Activated CD8-positive, alpha-beta memory T cell treated with anti-CD3 and anti-CD28 coated beads for 24 hours (primary cell): ENCODE measurements around the gene RAPGEF2.

Experiments
- DNase-seq: peaks from one replicate; pipeline ENCODE4 v3.0.0-alpha.2; 2020

RAPGEF2 gene

GRCh38 chr4:159382856-159383561, 280.1 kb downstream of the RAPGEF2 start:
- no peak for DNase-seq

GRCh38 chr4:159383562-159383931, 280.7 kb downstream of the RAPGEF2 start:
- DNase-seq = no peak

DNA sequence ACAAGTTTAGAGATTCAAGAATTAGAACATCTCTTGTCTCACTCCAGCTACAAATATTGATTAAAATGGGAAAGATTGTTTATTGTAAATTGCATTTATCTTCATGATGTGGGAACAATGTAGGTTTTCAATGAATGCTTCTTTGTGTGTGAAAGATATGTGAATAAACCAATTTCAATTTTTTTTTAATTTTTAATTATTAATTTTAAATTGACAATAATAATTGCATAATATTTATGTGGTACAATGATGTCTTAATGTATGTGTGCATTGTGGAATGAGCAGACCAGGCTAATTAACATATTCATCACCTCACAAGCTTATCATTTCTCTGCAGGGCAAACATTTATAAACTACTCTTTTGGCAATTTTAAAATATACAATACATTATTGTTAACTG, 281.1 kb downstream of the RAPGEF2 start:
- no peak for DNase-seq

GRCh38 chr4:159384632-159385031, 281.8 kb downstream of the RAPGEF2 start:
- no peak for DNase-seq

DNA sequence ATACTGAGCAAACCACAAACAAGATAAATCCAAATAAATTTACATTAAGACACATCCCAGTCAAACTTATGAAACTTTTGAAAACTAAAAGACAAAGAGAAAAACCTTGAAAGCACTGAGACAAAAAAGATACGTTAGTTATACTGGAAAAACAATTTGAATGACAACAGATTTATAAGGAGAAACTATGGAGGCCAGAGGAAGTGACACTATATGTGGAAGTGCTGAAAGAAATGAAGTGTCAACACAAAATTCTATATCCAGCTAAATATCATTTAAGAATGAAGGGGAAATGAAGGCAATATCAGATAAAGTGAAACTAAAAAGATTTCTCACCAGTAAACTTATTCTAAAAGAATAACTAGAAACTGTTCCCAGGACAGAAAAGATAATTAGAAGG, 283.7 kb downstream of the RAPGEF2 start:
- DNase-seq = no peak

GRCh38 chr4:159389756-159390155, 286.9 kb downstream of the RAPGEF2 start:
- no peak for DNase-seq

GRCh38 chr4:159390648-159391047, 287.8 kb downstream of the RAPGEF2 start:
- DNase-seq = no peak

DNA sequence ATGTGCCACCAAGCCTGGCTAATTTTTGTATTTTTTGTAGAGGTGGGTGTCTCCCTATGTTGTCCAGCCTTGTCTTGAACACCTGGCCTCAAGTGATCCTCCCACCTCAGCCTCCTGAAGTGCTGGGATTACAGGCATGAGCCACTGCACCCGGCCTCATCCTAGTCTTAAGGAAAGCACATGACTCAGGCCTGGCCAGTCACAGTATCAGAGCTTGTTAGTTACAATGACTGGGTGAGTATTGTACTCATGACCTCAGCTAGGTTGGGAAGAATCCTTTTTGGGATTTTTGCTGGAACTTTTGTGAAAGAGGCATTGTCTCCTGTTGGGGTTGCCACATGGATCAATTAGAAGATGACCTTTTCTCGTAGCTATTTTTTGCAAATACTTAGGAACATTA, 292.8 kb downstream of the RAPGEF2 start:
- no peak for DNase-seq

GRCh38 chr4:159396151-159396550, 293.3 kb downstream of the RAPGEF2 start:
- no peak for DNase-seq

DNA sequence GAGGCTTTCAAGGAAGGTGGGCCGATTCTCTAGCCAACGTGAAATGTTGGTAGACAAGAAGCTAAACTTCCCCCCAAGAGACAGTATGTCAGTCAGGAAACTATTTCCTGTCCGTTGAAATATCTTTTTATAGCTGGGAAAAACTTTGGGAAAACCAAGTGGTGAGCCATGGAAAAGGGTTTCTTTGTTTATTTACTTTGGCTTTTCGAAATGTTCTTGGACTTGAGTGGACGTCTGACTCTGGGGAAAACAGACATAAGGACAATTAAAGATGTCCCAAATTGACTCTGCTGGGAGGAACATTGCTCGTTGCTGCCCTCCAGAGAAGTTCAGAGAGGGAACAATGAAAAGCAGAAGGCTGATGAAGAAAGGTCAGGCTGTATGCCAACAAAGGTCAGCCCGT, 295.4 kb downstream of the RAPGEF2 start:
- DNase-seq = no peak

GRCh38 chr4:159400558-159401225, 297.8 kb downstream of the RAPGEF2 start:
- DNase-seq = no peak

DNA sequence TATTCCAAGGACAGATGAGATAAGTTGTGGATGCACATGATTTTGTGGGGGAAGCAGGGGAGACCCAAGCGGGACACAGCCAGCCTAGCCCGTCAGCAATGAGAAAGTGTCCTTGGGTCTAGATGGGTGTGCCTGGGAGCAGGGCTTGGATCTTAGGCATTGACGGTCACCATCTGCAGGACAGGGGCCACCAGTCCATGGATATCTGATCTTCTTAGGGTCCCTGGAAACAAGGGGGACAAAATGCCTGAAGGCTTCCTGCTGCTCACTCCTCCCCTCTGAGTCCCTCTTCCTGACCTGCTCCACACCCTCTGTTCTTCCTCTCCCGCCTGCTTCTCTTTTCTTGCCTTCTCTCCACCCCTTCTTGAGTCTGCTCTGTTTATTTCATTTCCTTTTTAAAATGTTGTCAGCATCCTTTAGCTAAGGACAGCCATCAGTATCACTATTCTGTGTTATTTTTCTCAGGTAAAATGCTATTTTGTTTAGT, 298.4 kb downstream of the RAPGEF2 start:
- no peak for DNase-seq

DNA sequence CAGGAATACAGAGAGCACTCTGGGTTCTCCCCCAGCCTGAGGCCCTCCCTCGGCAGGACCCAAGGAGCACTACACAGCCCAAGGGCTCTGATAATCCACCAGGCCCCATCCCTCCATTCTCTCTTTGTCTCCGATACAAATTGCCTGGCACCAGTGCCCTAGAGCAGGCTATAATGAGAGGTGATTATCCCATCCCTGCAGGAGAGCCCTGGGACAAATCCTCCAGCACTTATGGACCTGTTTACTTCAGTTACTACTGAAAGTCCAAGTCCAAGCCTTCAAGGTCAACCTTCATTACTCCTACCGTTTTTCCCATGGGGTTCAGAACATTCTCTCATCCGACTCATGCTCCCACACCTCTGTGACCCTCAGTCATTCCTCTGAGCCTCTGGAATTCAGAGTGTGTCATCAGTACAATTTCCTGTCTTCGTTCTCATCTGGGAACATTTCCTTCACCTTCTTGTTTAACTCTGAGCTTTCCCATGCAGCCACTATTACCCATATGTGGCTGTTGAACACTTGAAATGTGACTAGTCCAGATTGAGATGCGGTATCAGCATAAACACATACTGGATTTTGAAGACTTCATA, 299.0 kb downstream of the RAPGEF2 start:
- DNase-seq = no peak
